HL-60 (cell line): ENCODE data around the gene PARP6.

Source experiments
- DNase-seq, 2 experiments: peaks; one replicate each; pipeline ENCODE4 v3.0.0-alpha.2; 2010 to 2020; ENCODE audit warnings: low read depth in 1 of 2, low spot score in 1 of 2
- H3K27ac ChIP-seq: fragments of 250-450 bp; sonication (Bioruptor Pico); replicated peaks from 2 replicates; pipeline ENCODE4 v1.5.1; 2020; ENCODE audit warnings: mild to moderate bottlenecking, moderate library complexity
- H3K27me3 ChIP-seq: fragments of 250-450 bp; sonication (Bioruptor Pico); 2 replicates; pipeline ENCODE4 v1.5.1; 2021; ENCODE audit warnings: mild to moderate bottlenecking, moderate library complexity; ENCODE audit not compliant: insufficient read depth, poor library complexity, severe bottlenecking
- H3K4me3 ChIP-seq: replicated peaks from 2 replicates; pipeline ENCODE4 v1.5.1; 2011; ENCODE audit warnings: mild to moderate bottlenecking, control low read depth, low read length; ENCODE audit not compliant: insufficient read depth
- GABPA ChIP-seq: IDR thresholded peaks from 2 replicates; pipeline ENCODE4 v1.6.1; 2012; ENCODE audit warnings: low read depth
- POLR2AphosphoS5 ChIP-seq: IDR thresholded peaks from 2 replicates; pipeline ENCODE4 v1.6.1; 2012; ENCODE audit warnings: low read depth
- SPI1 ChIP-seq: IDR thresholded peaks from 2 replicates; pipeline ENCODE4 v1.6.1; 2012; ENCODE audit warnings: low read depth, mild to moderate bottlenecking, borderline replicate concordance
- TF ChIP-seq, protein P1 (sequence below): IDR thresholded peaks from 2 replicates; pipeline ENCODE4 v1.6.1; 2012; ENCODE audit warnings: low read depth; ENCODE audit not compliant: insufficient replicate concordance
- TF ChIP-seq, protein P2 (sequence below): IDR thresholded peaks from one replicate; pipeline ENCODE4 v1.5.1; 2011; ENCODE audit warnings: low read length, control low read depth, inconsistent platforms; ENCODE audit not compliant: insufficient read depth

Gene PARP6

GRCh38 chr15:72318408-72318942 is 46.1 kb upstream of the PARP6 start:
- no peaks in the 10 kb centered on the region for H3K27me3 ChIP-seq
- no peak overlapping the region for H3K27ac ChIP-seq
- no peak overlapping the region for H3K4me3 ChIP-seq
- DNase-seq, result no peak
- TF ChIP-seq, protein P1, sequence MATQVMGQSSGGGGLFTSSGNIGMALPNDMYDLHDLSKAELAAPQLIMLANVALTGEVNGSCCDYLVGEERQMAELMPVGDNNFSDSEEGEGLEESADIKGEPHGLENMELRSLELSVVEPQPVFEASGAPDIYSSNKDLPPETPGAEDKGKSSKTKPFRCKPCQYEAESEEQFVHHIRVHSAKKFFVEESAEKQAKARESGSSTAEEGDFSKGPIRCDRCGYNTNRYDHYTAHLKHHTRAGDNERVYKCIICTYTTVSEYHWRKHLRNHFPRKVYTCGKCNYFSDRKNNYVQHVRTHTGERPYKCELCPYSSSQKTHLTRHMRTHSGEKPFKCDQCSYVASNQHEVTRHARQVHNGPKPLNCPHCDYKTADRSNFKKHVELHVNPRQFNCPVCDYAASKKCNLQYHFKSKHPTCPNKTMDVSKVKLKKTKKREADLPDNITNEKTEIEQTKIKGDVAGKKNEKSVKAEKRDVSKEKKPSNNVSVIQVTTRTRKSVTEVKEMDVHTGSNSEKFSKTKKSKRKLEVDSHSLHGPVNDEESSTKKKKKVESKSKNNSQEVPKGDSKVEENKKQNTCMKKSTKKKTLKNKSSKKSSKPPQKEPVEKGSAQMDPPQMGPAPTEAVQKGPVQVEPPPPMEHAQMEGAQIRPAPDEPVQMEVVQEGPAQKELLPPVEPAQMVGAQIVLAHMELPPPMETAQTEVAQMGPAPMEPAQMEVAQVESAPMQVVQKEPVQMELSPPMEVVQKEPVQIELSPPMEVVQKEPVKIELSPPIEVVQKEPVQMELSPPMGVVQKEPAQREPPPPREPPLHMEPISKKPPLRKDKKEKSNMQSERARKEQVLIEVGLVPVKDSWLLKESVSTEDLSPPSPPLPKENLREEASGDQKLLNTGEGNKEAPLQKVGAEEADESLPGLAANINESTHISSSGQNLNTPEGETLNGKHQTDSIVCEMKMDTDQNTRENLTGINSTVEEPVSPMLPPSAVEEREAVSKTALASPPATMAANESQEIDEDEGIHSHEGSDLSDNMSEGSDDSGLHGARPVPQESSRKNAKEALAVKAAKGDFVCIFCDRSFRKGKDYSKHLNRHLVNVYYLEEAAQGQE, result no peak
- no peak for TF ChIP-seq SPI1
- TF ChIP-seq POLR2AphosphoS5, result no peak
- TF ChIP-seq, protein P2, sequence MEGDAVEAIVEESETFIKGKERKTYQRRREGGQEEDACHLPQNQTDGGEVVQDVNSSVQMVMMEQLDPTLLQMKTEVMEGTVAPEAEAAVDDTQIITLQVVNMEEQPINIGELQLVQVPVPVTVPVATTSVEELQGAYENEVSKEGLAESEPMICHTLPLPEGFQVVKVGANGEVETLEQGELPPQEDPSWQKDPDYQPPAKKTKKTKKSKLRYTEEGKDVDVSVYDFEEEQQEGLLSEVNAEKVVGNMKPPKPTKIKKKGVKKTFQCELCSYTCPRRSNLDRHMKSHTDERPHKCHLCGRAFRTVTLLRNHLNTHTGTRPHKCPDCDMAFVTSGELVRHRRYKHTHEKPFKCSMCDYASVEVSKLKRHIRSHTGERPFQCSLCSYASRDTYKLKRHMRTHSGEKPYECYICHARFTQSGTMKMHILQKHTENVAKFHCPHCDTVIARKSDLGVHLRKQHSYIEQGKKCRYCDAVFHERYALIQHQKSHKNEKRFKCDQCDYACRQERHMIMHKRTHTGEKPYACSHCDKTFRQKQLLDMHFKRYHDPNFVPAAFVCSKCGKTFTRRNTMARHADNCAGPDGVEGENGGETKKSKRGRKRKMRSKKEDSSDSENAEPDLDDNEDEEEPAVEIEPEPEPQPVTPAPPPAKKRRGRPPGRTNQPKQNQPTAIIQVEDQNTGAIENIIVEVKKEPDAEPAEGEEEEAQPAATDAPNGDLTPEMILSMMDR, result no peak
- TF ChIP-seq GABPA, result no peak

DNA sequence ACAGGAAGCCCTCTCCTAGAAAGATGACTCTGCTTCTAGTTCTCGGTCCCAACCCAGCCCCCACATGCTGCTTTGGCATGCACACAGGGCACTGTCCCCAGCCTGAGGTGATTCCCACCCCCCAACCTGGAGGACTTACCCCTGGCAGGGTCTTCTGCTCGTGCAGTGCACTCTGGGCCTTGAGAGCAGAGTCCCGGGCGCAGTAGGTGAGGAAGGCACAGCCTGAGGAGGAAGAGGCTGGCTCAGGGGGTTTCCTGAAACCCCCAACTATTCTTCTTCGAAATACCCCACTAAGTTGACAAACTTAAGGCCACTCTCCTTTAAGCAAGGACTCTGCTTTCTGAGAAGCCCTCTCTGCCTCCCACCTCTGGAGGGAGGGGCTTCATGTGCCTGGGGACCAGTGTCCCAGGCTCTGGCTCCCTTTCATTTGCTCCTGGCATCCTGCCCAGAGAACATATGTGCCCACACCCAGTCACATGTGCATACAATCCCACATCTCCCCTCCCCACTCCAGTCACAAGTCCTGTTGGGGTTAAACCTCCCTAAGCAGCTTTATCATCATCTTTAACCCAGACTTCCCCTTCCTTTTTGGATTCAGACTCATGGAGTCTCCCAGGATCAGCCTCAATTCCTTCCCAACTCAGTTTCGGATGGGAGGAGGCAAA is 43.5 kb upstream of the PARP6 start:
- H3K4me3 ChIP-seq, result no peak overlapping the region
- DNase-seq, result no peak
- no peaks in the 10 kb centered on the region for H3K27me3 ChIP-seq
- TF ChIP-seq POLR2AphosphoS5 (no peak), GABPA (no peak), SPI1 (no peak)
- TF ChIP-seq, protein P1, result no peak
- TF ChIP-seq, protein P2, result no peak
- no peak overlapping the region for H3K27ac ChIP-seq

DNA sequence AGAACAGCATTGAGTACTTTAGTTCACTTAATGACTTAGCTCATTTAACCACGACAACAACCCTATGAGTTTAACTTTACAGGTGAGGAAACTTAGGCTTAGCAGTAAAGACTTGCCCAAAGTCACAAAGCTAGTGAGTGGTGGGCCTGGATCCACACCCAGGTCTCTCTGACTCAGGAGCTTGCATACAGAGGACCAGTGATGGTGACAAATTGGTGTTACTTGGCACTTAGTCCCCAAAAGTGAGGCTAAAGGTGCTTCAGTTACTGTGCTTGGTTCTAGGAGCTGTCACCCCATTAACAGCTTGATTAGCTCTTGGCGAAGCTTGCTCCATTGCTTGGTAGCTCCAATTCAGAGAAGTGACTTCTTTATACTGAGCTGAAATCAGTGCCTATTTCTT is 41.5 kb upstream of the PARP6 start:
- TF ChIP-seq, protein P2, result no peak
- TF ChIP-seq GABPA (no peak), SPI1 (no peak), POLR2AphosphoS5 (no peak)
- TF ChIP-seq, protein P1, result no peak
- no peak overlapping the region for H3K27ac ChIP-seq

More for the DNA sequence above, 41.5 kb upstream of the PARP6 start:
- Histone ChIP-seq H3K27me3 (no peaks in the 10 kb centered on the region), H3K4me3 (no peak overlapping the region)
- DNase-seq, result no peak
